ENCODE measurements around the gene AP5Z1. TPM values are rescaled to one million over a fixed set of nuclear protein-coding genes. Genes with fewer than 3 reads are reported as not detected.

Gene AP5Z1
- total RNA-seq, 4 donors from 2014 or later = 25.7 to 37.3 (median 31.5) TPM

DNA sequence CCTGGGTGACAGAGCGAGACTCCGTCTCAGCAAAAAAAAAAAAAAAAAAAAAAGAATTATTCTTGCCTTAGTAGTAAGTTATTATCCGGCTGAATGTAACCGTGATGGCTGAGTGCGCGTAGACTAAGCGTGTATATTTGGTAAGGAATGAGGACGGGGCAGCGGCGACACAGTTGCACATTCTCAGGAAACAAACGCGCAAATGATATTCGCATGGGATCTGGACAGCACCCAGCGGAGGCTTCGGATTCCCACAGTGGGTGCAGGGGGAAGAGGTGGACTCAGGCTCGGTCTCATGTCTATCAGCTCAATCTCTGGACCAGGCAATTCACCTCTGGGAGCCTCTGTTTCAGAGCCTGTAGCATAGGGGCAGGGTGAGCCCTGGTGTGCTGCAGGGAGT is 57.3 kb downstream of the AP5Z1 start:
- no peak for TF ChIP-seq EP300 (IDR thresholded peaks at IDR 0.05)
- TF ChIP-seq CTCF (IDR thresholded peaks at IDR 0.05) = no peak
- no peak for TF ChIP-seq POLR2A (IDR thresholded peaks at IDR 0.05; ENCODE audit: low read depth)
- TF ChIP-seq POLR2AphosphoS5 (IDR thresholded peaks at IDR 0.05) = no peak
- Histone ChIP-seq H3K9me3 (no peaks in the 10 kb centered on the region), H3K4me1 (peaks cover 0 to 8% (median under 1%) of the 10 kb centered on the region in 4 donors), H3K27me3 (no peaks in the 10 kb centered on the region), H3K36me3 (peaks cover 0 to 32% (median 7%) of the 10 kb centered on the region in 4 donors), H3K27ac (replicated peaks in 1 of 4) (no peak overlapping the region), H3K4me3 (no peak overlapping the region)
- DNase-seq (ENCODE audit: extremely low spot score) = no peak
- intact Hi-C loops (cut with DNase I) = loop anchor here (5.0 kb wide), 1 partner anchor 50 kb away; the partner anchor contains the start of gene RADIL
- WGBS = 94% methylated on average over 16 of the region's 16 CpGs

GRCh38 chr7:4833176-4833575 is 57.8 kb downstream of the AP5Z1 start:
- H3K27ac ChIP-seq (replicated peaks in 1 of 4) = no peak overlapping the region
- intact Hi-C loops (cut with DNase I) = loop anchor here (5.0 kb wide), 1 partner anchor 49 kb away; the partner anchor contains the start of gene RADIL
- TF ChIP-seq EP300 (IDR thresholded peaks at IDR 0.05) = no peak
- no peak for TF ChIP-seq POLR2A (IDR thresholded peaks at IDR 0.05; ENCODE audit: low read depth)
- no peak for TF ChIP-seq CTCF (IDR thresholded peaks at IDR 0.05)
- no peak for TF ChIP-seq POLR2AphosphoS5 (IDR thresholded peaks at IDR 0.05)
- no peaks in the 10 kb centered on the region for H3K9me3 ChIP-seq
- 91% methylated on average over 13 of the region's 17 CpGs for WGBS
- no peak for DNase-seq (ENCODE audit: extremely low spot score)
- H3K27me3 ChIP-seq = no peaks in the 10 kb centered on the region
- H3K4me3 ChIP-seq = no peak overlapping the region
- peaks cover 0 to 32% (median 7%) of the 10 kb centered on the region in 4 donors for H3K36me3 ChIP-seq
- peaks cover 2 to 13% (median 5%) of the 10 kb centered on the region in 4 donors for H3K4me1 ChIP-seq

- WGBS = 97% methylated on average over 28 of the region's 36 CpGs
Measured at GRCh38 chr7:4833691-4834600, 58.5 kb downstream of the AP5Z1 start.

DNA sequence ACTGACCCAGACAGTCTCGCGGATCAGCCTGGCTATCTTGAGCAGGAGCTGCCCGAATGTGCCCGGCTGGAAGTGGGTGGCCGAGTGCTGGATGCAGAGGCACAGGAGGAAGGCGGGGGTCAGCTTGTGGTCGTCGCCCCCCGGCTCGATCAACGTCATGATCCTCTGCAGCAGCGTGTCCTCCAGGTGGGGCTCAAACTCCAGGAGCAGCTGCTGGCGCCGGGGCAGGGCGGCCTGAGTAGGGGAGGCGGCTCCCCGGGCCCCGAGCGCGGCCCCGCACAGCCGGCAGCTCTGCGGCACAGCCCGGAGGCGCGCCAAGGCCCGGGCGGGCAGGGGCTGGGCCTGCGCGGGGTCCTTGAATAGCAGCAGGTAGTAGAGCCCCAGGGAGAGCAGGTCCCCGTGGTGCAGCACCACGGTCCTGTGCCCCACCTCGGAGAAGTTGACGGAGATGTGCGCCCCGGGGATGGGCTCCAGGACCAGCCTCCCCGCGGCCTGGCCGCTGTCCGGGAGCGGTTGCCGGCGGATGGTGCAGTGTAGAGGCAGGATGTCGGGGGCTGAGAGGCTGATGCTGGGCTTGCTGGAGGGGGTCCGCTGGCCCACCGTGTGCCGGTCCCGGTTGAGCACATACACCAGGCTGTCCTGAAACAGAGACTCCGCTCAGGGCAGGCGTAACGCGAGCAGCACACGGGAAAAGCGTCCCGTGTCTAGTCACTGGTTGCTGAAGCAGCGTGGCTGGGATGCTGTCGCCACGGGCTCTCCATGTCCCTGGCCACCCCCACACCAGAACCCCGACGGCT is 59.4 kb downstream of the AP5Z1 start:
- Histone ChIP-seq H3K27me3 (no peaks in the 10 kb centered on the region), H3K4me1 (peaks cover 6 to 17% (median 8%) of the 10 kb centered on the region in 4 donors), H3K4me3 (no peak overlapping the region), H3K27ac (replicated peaks in 1 of 4) (no peak overlapping the region), H3K36me3 (peaks cover 0 to 32% (median 7%) of the 10 kb centered on the region in 4 donors), H3K9me3 (no peaks in the 10 kb centered on the region)
- DNase-seq (ENCODE audit: extremely low spot score) = no peak
- intact Hi-C loops (cut with DNase I) = loop anchor here (5.0 kb wide), 1 partner anchor 48 kb away; the partner anchor contains the start of gene RADIL
- WGBS = 88% methylated on average over 21 of the region's 60 CpGs
- no peak for TF ChIP-seq EP300 (IDR thresholded peaks at IDR 0.05)
- no peak for TF ChIP-seq POLR2A (IDR thresholded peaks at IDR 0.05; ENCODE audit: low read depth)
- TF ChIP-seq POLR2AphosphoS5 (IDR thresholded peaks at IDR 0.05) = no peak
- no peak for TF ChIP-seq CTCF (IDR thresholded peaks at IDR 0.05)

More at GRCh38 chr7:4833691-4834600, 58.5 kb downstream of the AP5Z1 start:
- H3K27ac ChIP-seq (replicated peaks in 1 of 4) = no peak overlapping the region
- no peaks in the 10 kb centered on the region for H3K9me3 ChIP-seq
- H3K4me3 ChIP-seq = no peak overlapping the region
- TF ChIP-seq CTCF (IDR thresholded peaks at IDR 0.05) (no peak), POLR2A (IDR thresholded peaks at IDR 0.05; ENCODE audit: low read depth) (no peak), POLR2AphosphoS5 (IDR thresholded peaks at IDR 0.05) (no peak)
- H3K4me1 ChIP-seq = peaks cover 6 to 17% (median 8%) of the 10 kb centered on the region in 4 donors
- intact Hi-C loops (cut with DNase I) = loop anchor here (5.0 kb wide), 1 partner anchor 48 kb away; the partner anchor contains the start of gene RADIL
- no peak for DNase-seq (ENCODE audit: extremely low spot score)
- H3K36me3 ChIP-seq = peaks cover 0 to 32% (median 7%) of the 10 kb centered on the region in 4 donors
- H3K27me3 ChIP-seq = no peaks in the 10 kb centered on the region

Measured in esophagus muscularis mucosa (tissue), 4 donors.